Trophoblast cell (in vitro differentiated cells and primary cell): ENCODE data around the gene TBCK.

ENCODE experiments used
- DNase-seq, 2 donors: peaks; one replicate each; pipeline ENCODE4 v3.0.0-alpha.2; 2016
- H2AFZ ChIP-seq: 2 replicates; pipeline ENCODE4 v1.6.1; 2013; ENCODE audit warnings: low read length, moderate library complexity, mild to moderate bottlenecking; ENCODE audit not compliant: insufficient read depth, poor library complexity
- H2AK5ac ChIP-seq: 2 replicates; pipeline ENCODE4 v1.6.1; 2013; ENCODE audit warnings: mild to moderate bottlenecking, low read length
- H2BK120ac ChIP-seq: 2 replicates; pipeline ENCODE4 v1.6.1; 2013; ENCODE audit warnings: low read length, mild to moderate bottlenecking, moderate library complexity; ENCODE audit not compliant: insufficient read depth, poor library complexity
- H2BK12ac ChIP-seq: 2 replicates; pipeline ENCODE4 v1.6.1; 2013; ENCODE audit warnings: mild to moderate bottlenecking, low read length, moderate library complexity
- H2BK5ac ChIP-seq: 2 replicates; pipeline ENCODE4 v1.6.1; 2013; ENCODE audit warnings: low read length, low read depth, moderate library complexity, mild to moderate bottlenecking; ENCODE audit not compliant: poor library complexity
- H3K14ac ChIP-seq: 2 replicates; pipeline ENCODE4 v1.6.1; 2013; ENCODE audit warnings: mild to moderate bottlenecking, low read length
- H3K18ac ChIP-seq: 2 replicates; pipeline ENCODE4 v1.6.1; 2013; ENCODE audit warnings: mild to moderate bottlenecking, low read length
- H3K23ac ChIP-seq: 2 replicates; pipeline ENCODE4 v1.6.1; 2013; ENCODE audit warnings: low read length
- H3K27ac ChIP-seq: 2 replicates; pipeline ENCODE4 v1.5.1; 2013; ENCODE audit warnings: low read depth, mild to moderate bottlenecking, inconsistent platforms, low read length, moderate library complexity
- H3K27me3 ChIP-seq: 2 replicates; pipeline ENCODE4 v1.6.1; 2013; ENCODE audit warnings: inconsistent platforms, mild to moderate bottlenecking, low read length, moderate library complexity; ENCODE audit not compliant: insufficient read depth
- H3K36me3 ChIP-seq, 2 experiments: 1 replicate in 1 of 2; 2 replicates in 1 of 2; pipeline ENCODE4 v1.6.1; 2013; ENCODE audit warnings: low read length in 2 of 2, mild to moderate bottlenecking in 2 of 2, moderate library complexity in 1 of 2; ENCODE audit not compliant: insufficient read depth in 2 of 2, control insufficient read depth in 1 of 2
- H3K4ac ChIP-seq: 2 replicates; pipeline ENCODE4 v1.6.1; 2013; ENCODE audit warnings: low read depth, mild to moderate bottlenecking, low read length, moderate library complexity
- H3K4me1 ChIP-seq, 2 experiments: 1 replicate in 1 of 2; 2 replicates in 1 of 2; pipeline ENCODE4 v1.6.1; 2013; ENCODE audit warnings: low read length in 2 of 2, mild to moderate bottlenecking in 2 of 2, moderate library complexity in 1 of 2; ENCODE audit not compliant: insufficient read depth in 2 of 2, control insufficient read depth in 1 of 2
- H3K4me2 ChIP-seq: 2 replicates; pipeline ENCODE4 v1.6.1; 2013; ENCODE audit warnings: inconsistent platforms, mild to moderate bottlenecking, low read length, moderate library complexity
- H3K4me3 ChIP-seq: 2 replicates; pipeline ENCODE4 v1.5.1; 2013; ENCODE audit warnings: mild to moderate bottlenecking, low read depth, low read length, inconsistent platforms
- H3K79me1 ChIP-seq: one replicate; pipeline ENCODE4 v1.6.1; 2013; ENCODE audit warnings: low read length
- H3K79me2 ChIP-seq: 2 replicates; pipeline ENCODE4 v1.6.1; 2013; ENCODE audit warnings: low read length, mild to moderate bottlenecking; ENCODE audit not compliant: control insufficient read depth, insufficient read depth, poor library complexity
- H3K9ac ChIP-seq: 2 replicates; pipeline ENCODE4 v1.6.1; 2013; ENCODE audit warnings: mild to moderate bottlenecking, low read length
- H3K9me3 ChIP-seq: 2 replicates; pipeline ENCODE4 v1.6.1; 2013; ENCODE audit warnings: low read depth, mild to moderate bottlenecking, control low read depth, inconsistent platforms, low read length; ENCODE audit not compliant: insufficient read depth
- H4K12ac ChIP-seq: 2 replicates; pipeline ENCODE4 v1.6.1; 2013; ENCODE audit warnings: low read depth, mild to moderate bottlenecking, low read length, moderate library complexity
- H4K8ac ChIP-seq: 2 replicates; pipeline ENCODE4 v1.6.1; 2013; ENCODE audit warnings: low read depth, mild to moderate bottlenecking, low read length, moderate library complexity
- H4K91ac ChIP-seq: one replicate; pipeline ENCODE4 v1.6.1; 2013; ENCODE audit warnings: low read depth, mild to moderate bottlenecking, low read length, moderate library complexity
- WGBS: extraction: QIAGEN DNeasy Blood & Tissue Kit; methylation state at CpG from one replicate; pipeline ENCODE4 v1.1.7; 2013; ENCODE audit warnings: missing lambda C conversion rate; ENCODE audit not compliant: insufficient read length, insufficient coverage; ENCODE audit errors: extremely low coverage; 5-methylcytosine and 5-hydroxymethylcytosine counted together

The TBCK gene

DNA sequence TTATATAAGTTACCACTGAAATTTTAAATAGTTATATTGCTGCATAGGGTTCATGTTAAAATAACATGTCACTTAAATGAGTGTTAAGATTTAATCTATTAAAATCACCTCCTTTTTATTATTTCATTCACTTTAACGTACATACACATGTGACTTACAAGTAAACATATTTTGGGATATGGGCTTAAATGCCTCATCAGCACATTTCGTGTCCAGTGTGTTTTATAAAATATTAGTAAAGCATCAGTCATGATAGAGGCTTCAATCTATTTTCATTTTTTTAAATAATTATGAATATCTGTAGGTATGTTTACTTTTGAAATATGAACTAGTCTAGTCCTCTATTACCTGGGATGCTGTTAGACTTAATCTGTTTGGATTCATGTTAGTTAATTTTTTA is 277.1 kb downstream of the TBCK start:
- Histone ChIP-seq H2BK12ac (no peak overlapping the region), H3K4me2 (no peak overlapping the region)
- WGBS, result no CpG with 5 or more reads among the region's 2 CpGs

DNA sequence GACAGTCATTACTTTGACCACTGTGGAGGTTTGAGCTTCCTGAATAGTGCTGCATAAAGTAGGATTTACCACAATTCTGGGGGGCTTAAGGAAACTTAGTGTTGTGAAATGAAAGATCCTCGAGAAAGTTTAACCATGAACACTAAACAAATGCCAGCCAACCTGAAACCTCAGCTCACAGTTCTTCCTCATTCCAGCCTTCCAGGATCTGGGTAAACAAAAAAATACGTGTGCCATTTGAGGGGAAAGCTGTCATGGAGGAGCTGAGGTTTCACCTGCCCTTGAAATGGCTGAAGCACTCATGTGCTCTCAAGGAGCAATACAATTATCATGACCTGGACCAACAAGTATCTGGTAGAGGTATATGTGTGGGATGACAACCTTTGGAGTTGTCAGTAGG is 278.0 kb downstream of the TBCK start:
- H3K9ac ChIP-seq, result no peak overlapping the region
- no peak overlapping the region for H3K23ac ChIP-seq

More for the DNA sequence above, 277.1 kb downstream of the TBCK start:
- no peak overlapping the region for H3K14ac ChIP-seq
- no peak overlapping the region for H3K4me3 ChIP-seq
- no peak overlapping the region for H2BK5ac ChIP-seq
- no peak overlapping the region for H4K12ac ChIP-seq
- no peaks in the 10 kb centered on the region for H3K36me3 ChIP-seq
- H3K4ac ChIP-seq, result no peak overlapping the region
- H3K9ac ChIP-seq, result no peak overlapping the region
- H2BK120ac ChIP-seq, result no peak overlapping the region
- no peak for DNase-seq
- no peak overlapping the region for H3K23ac ChIP-seq
- H3K18ac ChIP-seq, result no peak overlapping the region
- H3K27me3 ChIP-seq, result no peaks in the 10 kb centered on the region
- no peak overlapping the region for H2AFZ ChIP-seq
- no peak overlapping the region for H4K91ac ChIP-seq
- H3K27ac ChIP-seq, result no peak overlapping the region
- no peak overlapping the region for H4K8ac ChIP-seq
- H3K79me2 ChIP-seq, result no peaks in the 10 kb centered on the region
- no peak overlapping the region for H2AK5ac ChIP-seq
- H3K4me1 ChIP-seq, result peaks cover 0 to 3% of the 10 kb centered on the region in 2 experiments
- no peaks in the 10 kb centered on the region for H3K9me3 ChIP-seq
- H3K79me1 ChIP-seq, result no peaks in the 10 kb centered on the region

DNA sequence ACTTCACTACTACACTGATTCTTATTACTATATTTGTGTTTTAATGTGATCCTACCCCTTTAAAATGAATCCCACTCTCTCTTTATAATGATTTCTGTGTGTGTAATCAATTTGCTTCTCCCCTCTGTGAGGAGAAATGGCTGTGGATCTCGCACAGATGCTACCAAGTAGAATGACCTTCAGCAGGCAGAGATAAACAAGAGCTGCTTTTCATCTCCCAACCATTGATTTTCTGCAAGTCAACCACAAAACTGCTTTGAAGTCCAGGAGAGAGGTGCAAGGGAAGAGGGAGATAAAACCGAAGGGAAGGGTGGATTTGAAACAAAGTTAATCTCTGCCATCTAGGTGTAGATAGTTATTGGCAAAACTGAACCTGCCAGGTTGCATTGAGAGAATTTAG is 279.2 kb downstream of the TBCK start:
- H2AFZ ChIP-seq, result no peak overlapping the region
- no peaks in the 10 kb centered on the region for H3K27me3 ChIP-seq
- H3K79me1 ChIP-seq, result no peaks in the 10 kb centered on the region
- H3K23ac ChIP-seq, result no peak overlapping the region
- no peak overlapping the region for H3K27ac ChIP-seq
- no peak for DNase-seq
- H4K12ac ChIP-seq, result no peak overlapping the region
- WGBS, result no CpG with 5 or more reads among the region's 2 CpGs
- peaks cover 0 to 3% of the 10 kb centered on the region in 2 experiments for H3K4me1 ChIP-seq
- no peak overlapping the region for H2BK12ac ChIP-seq
- no peak overlapping the region for H3K9ac ChIP-seq
- H4K91ac ChIP-seq, result no peak overlapping the region
- H3K4me3 ChIP-seq, result no peak overlapping the region
- H2AK5ac ChIP-seq, result no peak overlapping the region
- H3K18ac ChIP-seq, result no peak overlapping the region
- no peak overlapping the region for H3K14ac ChIP-seq
- no peak overlapping the region for H2BK5ac ChIP-seq
- no peak overlapping the region for H2BK120ac ChIP-seq
- H3K36me3 ChIP-seq, result no peaks in the 10 kb centered on the region
- H3K9me3 ChIP-seq, result no peaks in the 10 kb centered on the region
- H3K4me2 ChIP-seq, result no peak overlapping the region
- H4K8ac ChIP-seq, result no peak overlapping the region
- no peaks in the 10 kb centered on the region for H3K79me2 ChIP-seq
- H3K4ac ChIP-seq, result no peak overlapping the region

More for the DNA sequence above, 278.0 kb downstream of the TBCK start:
- Histone ChIP-seq H2AK5ac (no peak overlapping the region), H3K4me1 (peaks cover 0 to 3% of the 10 kb centered on the region in 2 experiments), H2BK120ac (no peak overlapping the region), H4K12ac (no peak overlapping the region), H2BK12ac (no peak overlapping the region), H4K8ac (no peak overlapping the region), H3K27me3 (no peaks in the 10 kb centered on the region), H3K18ac (no peak overlapping the region), H3K14ac (no peak overlapping the region), H3K4ac (no peak overlapping the region), H3K27ac (no peak overlapping the region), H2BK5ac (no peak overlapping the region), H3K79me2 (no peaks in the 10 kb centered on the region), H3K4me3 (no peak overlapping the region), H4K91ac (no peak overlapping the region), H3K36me3 (no peaks in the 10 kb centered on the region), H3K9me3 (no peaks in the 10 kb centered on the region), H3K79me1 (no peaks in the 10 kb centered on the region), H3K4me2 (no peak overlapping the region), H2AFZ (no peak overlapping the region)
- DNase-seq, result no peak
- WGBS, result no CpG with 5 or more reads among the region's 2 CpGs

DNA sequence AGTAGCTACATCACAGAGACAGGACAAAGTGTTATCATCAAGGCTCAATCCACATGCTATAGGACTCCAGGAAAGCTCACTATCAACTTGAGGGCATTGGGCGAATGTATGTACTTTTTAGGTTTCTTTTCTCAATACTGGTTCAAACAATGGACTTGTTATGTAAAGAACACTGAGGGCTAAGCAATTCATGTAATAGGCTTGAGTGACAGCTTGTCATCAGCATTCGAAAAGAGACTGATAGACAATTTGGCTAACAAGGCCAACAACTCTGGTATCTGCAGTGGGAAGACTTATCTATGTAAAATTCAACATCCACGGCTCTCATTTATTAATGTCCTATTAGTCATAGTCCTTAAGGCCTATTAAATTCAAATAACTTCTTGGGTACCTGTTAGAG is 279.7 kb downstream of the TBCK start:
- H3K4me2 ChIP-seq, result no peak overlapping the region
- no peak overlapping the region for H4K12ac ChIP-seq
- no peak overlapping the region for H3K4me3 ChIP-seq
- no peaks in the 10 kb centered on the region for H3K36me3 ChIP-seq
- no peak for DNase-seq
- H2BK5ac ChIP-seq, result no peak overlapping the region
- H3K4me1 ChIP-seq, result peaks cover 0 to 3% of the 10 kb centered on the region in 2 experiments
- no CpG with 5 or more reads among the region's 3 CpGs for WGBS
- no peaks in the 10 kb centered on the region for H3K79me1 ChIP-seq
- H3K27ac ChIP-seq, result no peak overlapping the region
- H4K8ac ChIP-seq, result no peak overlapping the region
- H3K4ac ChIP-seq, result no peak overlapping the region
- no peak overlapping the region for H2AFZ ChIP-seq
- no peaks in the 10 kb centered on the region for H3K9me3 ChIP-seq
- H3K18ac ChIP-seq, result no peak overlapping the region
- no peak overlapping the region for H3K9ac ChIP-seq
- H3K23ac ChIP-seq, result no peak overlapping the region
- H3K79me2 ChIP-seq, result no peaks in the 10 kb centered on the region
- H2BK120ac ChIP-seq, result no peak overlapping the region
- no peaks in the 10 kb centered on the region for H3K27me3 ChIP-seq
- H4K91ac ChIP-seq, result no peak overlapping the region
- H3K14ac ChIP-seq, result no peak overlapping the region
- no peak overlapping the region for H2AK5ac ChIP-seq
- H2BK12ac ChIP-seq, result no peak overlapping the region
